HG03064 (cell line): Measurements from ENCODE around the gene RFX5.
"Not testable (repeated sequence)": the region's sequence is repeated elsewhere in the genome, so short reads cannot be mapped to it uniquely, and the experiment has no call there.

Source experiments
- ATAC-seq: cut with Tn5 transposase; IDR thresholded peaks from one replicate; pipeline ENCODE4 v1.9.1; 2021; ENCODE audit warnings: low read depth; ENCODE audit not compliant: unreplicated experiment

Gene RFX5

GRCh38 chr1:151346769-151347522 lies at the start of gene RFX5:
Gene RFX5, minus strand, starts transcription at chr1:151347252. Its CDS starts 932 bp downstream, at chr1:151346320.
- ATAC-seq = peak; percentile 94

GRCh38 chr1:151396265-151396664 lies 49.2 kb upstream of the RFX5 start:
- ATAC-seq = not testable (repeated sequence)

GRCh38 chr1:151393583-151393982 lies 46.5 kb upstream of the RFX5 start:
- ATAC-seq = no peak

GRCh38 chr1:151391079-151391563 lies 44.1 kb upstream of the RFX5 start:
- ATAC-seq = no peak

GRCh38 chr1:151390221-151391078 lies 43.4 kb upstream of the RFX5 start:
- not testable (repeated sequence) for ATAC-seq

GRCh38 chr1:151386002-151386401 lies 39.0 kb upstream of the RFX5 start:
- ATAC-seq = no peak

GRCh38 chr1:151384584-151384983 lies 37.5 kb upstream of the RFX5 start:
- ATAC-seq = no peak

GRCh38 chr1:151377150-151377884 lies 30.3 kb upstream of the RFX5 start:
- ATAC-seq = no peak

GRCh38 chr1:151373196-151373595 lies 26.1 kb upstream of the RFX5 start:
- no peak for ATAC-seq

GRCh38 chr1:151372058-151372934 lies 25.2 kb upstream of the RFX5 start, which contains the start of gene SELENBP1:
Gene SELENBP1, minus strand, starts transcription at chr1:151372705. Its CDS starts 64 bp downstream, at chr1:151372641.
- ATAC-seq = no peak

- ATAC-seq = no peak
Observed at GRCh38 chr1:151371370-151372057, 24.5 kb upstream of the RFX5 start.

GRCh38 chr1:151370211-151370911 lies 23.3 kb upstream of the RFX5 start:
- ATAC-seq = no peak

GRCh38 chr1:151369621-151370048 lies 22.6 kb upstream of the RFX5 start:
- no peak for ATAC-seq

- no peak for ATAC-seq
Observed at GRCh38 chr1:151369302-151369610, 22.2 kb upstream of the RFX5 start.

GRCh38 chr1:151368393-151369301 lies 21.6 kb upstream of the RFX5 start:
- no peak for ATAC-seq

- no peak for ATAC-seq
Observed at GRCh38 chr1:151367658-151368392, 20.8 kb upstream of the RFX5 start.

GRCh38 chr1:151364996-151365395 lies 17.9 kb upstream of the RFX5 start:
- ATAC-seq = no peak
